ENCODE results near the gene ARGLU1.

ARGLU1 gene

GRCh38 chr13:106503730-106504453 lies 64.0 kb downstream of the ARGLU1 start:
- Histone ChIP-seq H3K27ac (replicated peaks) (no peak overlapping the region), H3K4me3 (replicated peaks; ENCODE audit: insufficient read depth, low read length) (no peak overlapping the region), H3K27me3 (ENCODE audit: insufficient read depth, poor library complexity, severe bottlenecking) (no peaks in the 10 kb centered on the region)
- no peak for TF ChIP-seq REST (IDR thresholded peaks at IDR 0.05; ENCODE audit: insufficient replicate concordance, low read depth)
- no peak for TF ChIP-seq GABPA (IDR thresholded peaks at IDR 0.05; ENCODE audit: low read depth)
- no peak for TF ChIP-seq CTCF (IDR thresholded peaks at IDR 0.05; ENCODE audit: insufficient read depth, low read length)
- no peak for TF ChIP-seq POLR2AphosphoS5 (IDR thresholded peaks at IDR 0.05; ENCODE audit: low read depth)
- no peak for TF ChIP-seq SPI1 (IDR thresholded peaks at IDR 0.05; ENCODE audit: borderline replicate concordance, low read depth)
- no peak for DNase-seq (ENCODE audit: low read depth in 1 of 2, low spot score in 1 of 2)

- no peak overlapping the region for H3K4me3 ChIP-seq (replicated peaks; ENCODE audit: insufficient read depth, low read length)
- H3K27me3 ChIP-seq (ENCODE audit: insufficient read depth, poor library complexity, severe bottlenecking): no peaks in the 10 kb centered on the region
- H3K27ac ChIP-seq (replicated peaks): no peak overlapping the region
- TF ChIP-seq CTCF (IDR thresholded peaks at IDR 0.05; ENCODE audit: insufficient read depth, low read length) (no peak), POLR2AphosphoS5 (IDR thresholded peaks at IDR 0.05; ENCODE audit: low read depth) (no peak), SPI1 (IDR thresholded peaks at IDR 0.05; ENCODE audit: borderline replicate concordance, low read depth) (no peak), REST (IDR thresholded peaks at IDR 0.05; ENCODE audit: insufficient replicate concordance, low read depth) (no peak), GABPA (IDR thresholded peaks at IDR 0.05; ENCODE audit: low read depth) (no peak)
- no peak for DNase-seq (ENCODE audit: low read depth in 1 of 2, low spot score in 1 of 2)
Observed at GRCh38 chr13:106503272-106503671, 64.7 kb downstream of the ARGLU1 start.

- Histone ChIP-seq H3K27me3 (ENCODE audit: insufficient read depth, poor library complexity, severe bottlenecking) (no peaks in the 10 kb centered on the region), H3K27ac (replicated peaks) (peak overlapping the region; percentile 69), H3K4me3 (replicated peaks; ENCODE audit: insufficient read depth, low read length) (no peak overlapping the region)
- peak in 1 of 2 experiments; percentile 18 for DNase-seq (ENCODE audit: low read depth in 1 of 2, low spot score in 1 of 2)
- TF ChIP-seq POLR2AphosphoS5 (IDR thresholded peaks at IDR 0.05; ENCODE audit: low read depth) (no peak), REST (IDR thresholded peaks at IDR 0.05; ENCODE audit: insufficient replicate concordance, low read depth) (no peak), SPI1 (IDR thresholded peaks at IDR 0.05; ENCODE audit: borderline replicate concordance, low read depth) (no peak), GABPA (IDR thresholded peaks at IDR 0.05; ENCODE audit: low read depth) (no peak), CTCF (IDR thresholded peaks at IDR 0.05; ENCODE audit: insufficient read depth, low read length) (no peak)
Observed at GRCh38 chr13:106500445-106500844, 67.5 kb downstream of the ARGLU1 start.

All from HL-60 (cell line).